ENCODE measurements around the gene MIOS. TPM values are rescaled to one million over a fixed set of nuclear protein-coding genes. Genes with fewer than 3 reads are reported as not detected.

The MIOS gene
- total and polyA plus RNA-seq, 12 donors: 8.7 to 51.3 (median 24.7) TPM

GRCh38 chr7:7535691-7536090 is 31.0 kb upstream of the MIOS start, which contains the start of gene COL28A1:
COL28A1 (minus strand) TSS chr7:7535873; CDS start chr7:7532875, 2,998 bp downstream.
- Histone ChIP-seq H3K27ac (no peak within 1 kb of the TSS), H3K9me3 (replicated peaks in 1 of 3) (peaks cover 0 to 3% (median 0%) of the 10 kb centered on the region in 3 donors), H3K27me3 (no peaks in the 10 kb centered on the region), H3K36me3 (replicated peaks in 1 of 2) (no peaks in the 10 kb centered on the region), H3K4me3 (no peak within 1 kb of the TSS), H3K4me1 (replicated peaks in 1 of 2) (no peaks in the 10 kb centered on the region)
- intact Hi-C loops (cut with DNase I): loop anchor here (5.0 to 10.0 kb wide), 3 partner anchors 111 to 431 kb away; no protein-coding TSS in a partner anchor
- no peak for TF ChIP-seq POLR2A (IDR thresholded peaks at IDR 0.05)
- TF ChIP-seq CTCF (IDR thresholded peaks at IDR 0.05): no peak
- DNase-seq: no peak
- WGBS, 4 donors: 30 to 58% (median 38%) methylated on average over 1 of the region's 1 CpG

- Histone ChIP-seq H3K9me3 (replicated peaks in 1 of 3) (peaks cover 0 to 3% (median 0%) of the 10 kb centered on the region in 3 donors), H3K4me1 (replicated peaks in 1 of 2) (no peaks in the 10 kb centered on the region), H3K27me3 (no peaks in the 10 kb centered on the region), H3K27ac (no peak overlapping the region), H3K36me3 (replicated peaks in 1 of 2) (no peaks in the 10 kb centered on the region), H3K4me3 (no peak overlapping the region)
- intact Hi-C loops (cut with DNase I): loop anchor here (5.0 to 10.0 kb wide), 3 partner anchors 112 to 432 kb away; no protein-coding TSS in a partner anchor
- DNase-seq: no peak
- 87 to 92% (median 90%) methylated on average over 5 of the region's 5 CpGs for WGBS, 4 donors
- no peak for TF ChIP-seq POLR2A (IDR thresholded peaks at IDR 0.05)
- TF ChIP-seq CTCF (IDR thresholded peaks at IDR 0.05): no peak
Measured at GRCh38 chr7:7536396-7537019, 30.2 kb upstream of the MIOS start.

- intact Hi-C loops (cut with DNase I): loop anchor here (5.0 to 10.0 kb wide), 3 partner anchors 113 to 433 kb away; no protein-coding TSS in a partner anchor
- no peak for DNase-seq
- Histone ChIP-seq H3K36me3 (replicated peaks in 1 of 2) (no peaks in the 10 kb centered on the region), H3K27ac (no peak overlapping the region), H3K9me3 (replicated peaks in 1 of 3) (peaks cover 0 to 3% (median 0%) of the 10 kb centered on the region in 3 donors), H3K4me1 (replicated peaks in 1 of 2) (no peaks in the 10 kb centered on the region), H3K4me3 (no peak overlapping the region), H3K27me3 (no peaks in the 10 kb centered on the region)
- TF ChIP-seq CTCF (IDR thresholded peaks at IDR 0.05): no peak
- no peak for TF ChIP-seq POLR2A (IDR thresholded peaks at IDR 0.05)
- 79 to 94% (median 87%) methylated on average over 2 of the region's 2 CpGs for WGBS, 4 donors
Measured at GRCh38 chr7:7537711-7538110, 29.0 kb upstream of the MIOS start.

GRCh38 chr7:7539152-7539551 is 27.5 kb upstream of the MIOS start:
- no peaks in the 10 kb centered on the region for H3K27me3 ChIP-seq
- no peak for DNase-seq
- no peaks in the 10 kb centered on the region for H3K4me1 ChIP-seq (replicated peaks in 1 of 2)
- WGBS, 4 donors: 70 to 84% (median 75%) methylated on average over 4 of the region's 4 CpGs
- no peaks in the 10 kb centered on the region for H3K36me3 ChIP-seq (replicated peaks in 1 of 2)
- peaks cover 0 to 3% (median 0%) of the 10 kb centered on the region in 3 donors for H3K9me3 ChIP-seq (replicated peaks in 1 of 3)
- intact Hi-C loops (cut with DNase I): loop anchor here (5.0 to 10.0 kb wide), 3 partner anchors 114 to 434 kb away; no protein-coding TSS in a partner anchor
- no peak overlapping the region for H3K27ac ChIP-seq
- no peak for TF ChIP-seq CTCF (IDR thresholded peaks at IDR 0.05)
- no peak for TF ChIP-seq POLR2A (IDR thresholded peaks at IDR 0.05)
- H3K4me3 ChIP-seq: no peak overlapping the region
